ENCODE data around the gene GREB1. TPM values are rescaled to one million over a fixed set of nuclear protein-coding genes. Genes with fewer than 3 reads are reported as not detected.

GREB1 gene
- total and polyA plus RNA-seq, 4 donors, result 12.8 to 36.6 (median 19.3) TPM

GRCh38 chr2:11498543-11499034, 35.3 kb upstream of the GREB1 start:
- H3K9me3 ChIP-seq (ENCODE audit: control insufficient read depth, insufficient read depth, low read length), result peaks cover 3% of the 10 kb centered on the region
- H3K4me3 ChIP-seq (ENCODE audit: low read depth, low read length), result no peak overlapping the region
- peaks cover 18% of the 10 kb centered on the region for H3K4me1 ChIP-seq (ENCODE audit: control insufficient read depth, insufficient read depth, low read length)
- H3K27me3 ChIP-seq (ENCODE audit: control insufficient read depth, insufficient read depth, low read length), result no peaks in the 10 kb centered on the region
- DNase-seq (ENCODE audit: low read depth in 4 of 6, low spot score in 6 of 6), result peak in 2 of 6 donors; percentile 35 to 65
- H3K36me3 ChIP-seq (ENCODE audit: control insufficient read depth, insufficient read depth, low read length), result no peaks in the 10 kb centered on the region
- WGBS (ENCODE audit: insufficient coverage), result 23% methylated on average over 9 of the region's 9 CpGs
- H3K27ac ChIP-seq (ENCODE audit: low read depth, low read length), result peak overlapping the region; percentile 87

GRCh38 chr2:11499081-11499743, 34.6 kb upstream of the GREB1 start:
- DNase-seq (ENCODE audit: low read depth in 4 of 6, low spot score in 6 of 6), result peak in 2 of 6 donors; percentile 55 to 61
- Histone ChIP-seq H3K36me3 (ENCODE audit: control insufficient read depth, insufficient read depth, low read length) (no peaks in the 10 kb centered on the region), H3K9me3 (ENCODE audit: control insufficient read depth, insufficient read depth, low read length) (peaks cover 3% of the 10 kb centered on the region), H3K4me3 (ENCODE audit: low read depth, low read length) (peak overlapping the region; percentile 4), H3K27me3 (ENCODE audit: control insufficient read depth, insufficient read depth, low read length) (no peaks in the 10 kb centered on the region), H3K4me1 (ENCODE audit: control insufficient read depth, insufficient read depth, low read length) (peaks cover 18% of the 10 kb centered on the region), H3K27ac (ENCODE audit: low read depth, low read length) (peak overlapping the region; percentile 87)
- WGBS (ENCODE audit: insufficient coverage), result 15% methylated on average over 4 of the region's 4 CpGs

GRCh38 chr2:11500702-11501303, 33.0 kb upstream of the GREB1 start:
- Histone ChIP-seq H3K4me3 (ENCODE audit: low read depth, low read length) (no peak overlapping the region), H3K27ac (ENCODE audit: low read depth, low read length) (no peak overlapping the region), H3K36me3 (ENCODE audit: control insufficient read depth, insufficient read depth, low read length) (no peaks in the 10 kb centered on the region), H3K27me3 (ENCODE audit: control insufficient read depth, insufficient read depth, low read length) (no peaks in the 10 kb centered on the region), H3K4me1 (ENCODE audit: control insufficient read depth, insufficient read depth, low read length) (peaks cover 14% of the 10 kb centered on the region), H3K9me3 (ENCODE audit: control insufficient read depth, insufficient read depth, low read length) (peaks cover 3% of the 10 kb centered on the region)
- DNase-seq (ENCODE audit: low read depth in 4 of 6, low spot score in 6 of 6), result no peak
- 85% methylated on average over 4 of the region's 5 CpGs for WGBS (ENCODE audit: insufficient coverage)

DNA sequence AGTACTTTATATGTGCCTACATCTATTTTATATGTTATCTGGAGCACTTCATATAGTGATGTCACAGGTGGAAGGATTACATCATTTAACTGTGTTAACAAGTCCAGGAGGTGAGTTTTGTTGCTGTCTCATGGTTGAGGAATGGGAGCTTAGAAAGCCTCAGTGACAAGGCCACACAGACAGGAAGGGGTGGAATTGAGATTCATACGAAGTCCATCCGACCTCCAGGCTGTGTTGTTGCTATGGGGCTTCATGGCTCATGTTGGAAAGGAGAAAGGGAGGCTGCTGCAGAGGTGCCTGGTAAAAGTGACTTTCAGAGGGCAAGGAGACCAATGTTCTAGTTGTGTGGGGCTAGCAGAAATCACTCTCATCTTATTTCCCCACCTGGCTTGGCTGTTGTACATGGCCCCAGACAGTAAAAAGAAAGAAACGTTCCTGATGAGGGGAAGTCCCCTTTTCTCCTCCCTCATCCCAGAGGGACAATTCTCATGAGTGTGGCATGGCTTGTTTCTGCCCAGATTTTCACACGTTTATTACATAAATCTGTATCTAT, 31.0 kb upstream of the GREB1 start:
- Histone ChIP-seq H3K4me1 (ENCODE audit: control insufficient read depth, insufficient read depth, low read length) (peaks cover 14% of the 10 kb centered on the region), H3K36me3 (ENCODE audit: control insufficient read depth, insufficient read depth, low read length) (no peaks in the 10 kb centered on the region), H3K27me3 (ENCODE audit: control insufficient read depth, insufficient read depth, low read length) (no peaks in the 10 kb centered on the region), H3K4me3 (ENCODE audit: low read depth, low read length) (no peak overlapping the region), H3K27ac (ENCODE audit: low read depth, low read length) (no peak overlapping the region), H3K9me3 (ENCODE audit: control insufficient read depth, insufficient read depth, low read length) (peaks cover 3% of the 10 kb centered on the region)
- WGBS (ENCODE audit: insufficient coverage), result 86% methylated on average over 2 of the region's 4 CpGs
- no peak for DNase-seq (ENCODE audit: low read depth in 4 of 6, low spot score in 6 of 6)

DNA sequence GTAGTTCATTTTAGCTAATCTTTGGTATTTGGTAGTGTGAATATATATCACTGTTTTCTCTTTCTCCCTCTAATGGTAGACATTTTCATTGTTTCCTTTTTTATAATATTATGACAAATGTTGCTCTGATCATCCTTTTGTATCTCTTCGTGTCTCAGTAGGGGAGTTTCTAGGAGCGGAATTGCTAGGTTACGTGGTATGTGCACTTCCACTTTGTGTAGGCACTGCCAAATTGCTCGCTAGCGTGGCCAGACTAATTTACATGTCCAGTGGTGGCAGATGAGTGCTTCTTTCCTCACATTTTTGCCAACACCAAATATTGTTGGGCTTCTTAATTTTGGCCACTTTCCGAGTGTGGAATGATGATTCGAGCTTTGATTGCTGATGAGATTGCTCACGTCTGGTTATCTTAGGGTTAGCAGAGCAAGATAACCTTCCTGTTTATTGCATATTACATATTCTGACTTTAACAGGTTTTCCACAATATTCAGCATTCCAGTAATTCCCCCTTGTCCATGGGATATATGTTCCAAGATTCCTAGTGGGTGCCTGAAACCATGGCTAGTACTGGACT, 30.4 kb upstream of the GREB1 start:
- H3K9me3 ChIP-seq (ENCODE audit: control insufficient read depth, insufficient read depth, low read length), result peaks cover 3% of the 10 kb centered on the region
- WGBS (ENCODE audit: insufficient coverage), result no CpG with 5 or more reads among the region's 8 CpGs

GRCh38 chr2:11505652-11506610, 27.9 kb upstream of the GREB1 start:
- 90% methylated on average over 7 of the region's 11 CpGs for WGBS (ENCODE audit: insufficient coverage)
- peaks cover 3% of the 10 kb centered on the region for H3K9me3 ChIP-seq (ENCODE audit: control insufficient read depth, insufficient read depth, low read length)
- H3K4me1 ChIP-seq (ENCODE audit: control insufficient read depth, insufficient read depth, low read length), result peaks cover 9% of the 10 kb centered on the region
- H3K27me3 ChIP-seq (ENCODE audit: control insufficient read depth, insufficient read depth, low read length), result no peaks in the 10 kb centered on the region
- no peaks in the 10 kb centered on the region for H3K36me3 ChIP-seq (ENCODE audit: control insufficient read depth, insufficient read depth, low read length)
- H3K4me3 ChIP-seq (ENCODE audit: low read depth, low read length), result no peak overlapping the region
- DNase-seq (ENCODE audit: low read depth in 4 of 6, low spot score in 6 of 6), result no peak
- H3K27ac ChIP-seq (ENCODE audit: low read depth, low read length), result no peak overlapping the region

More for the DNA sequence above, 30.4 kb upstream of the GREB1 start:
- H3K27me3 ChIP-seq (ENCODE audit: control insufficient read depth, insufficient read depth, low read length), result no peaks in the 10 kb centered on the region
- H3K4me1 ChIP-seq (ENCODE audit: control insufficient read depth, insufficient read depth, low read length), result peaks cover 17% of the 10 kb centered on the region
- H3K36me3 ChIP-seq (ENCODE audit: control insufficient read depth, insufficient read depth, low read length), result no peaks in the 10 kb centered on the region
- no peak overlapping the region for H3K4me3 ChIP-seq (ENCODE audit: low read depth, low read length)
- H3K27ac ChIP-seq (ENCODE audit: low read depth, low read length), result no peak overlapping the region
- no peak for DNase-seq (ENCODE audit: low read depth in 4 of 6, low spot score in 6 of 6)

DNA sequence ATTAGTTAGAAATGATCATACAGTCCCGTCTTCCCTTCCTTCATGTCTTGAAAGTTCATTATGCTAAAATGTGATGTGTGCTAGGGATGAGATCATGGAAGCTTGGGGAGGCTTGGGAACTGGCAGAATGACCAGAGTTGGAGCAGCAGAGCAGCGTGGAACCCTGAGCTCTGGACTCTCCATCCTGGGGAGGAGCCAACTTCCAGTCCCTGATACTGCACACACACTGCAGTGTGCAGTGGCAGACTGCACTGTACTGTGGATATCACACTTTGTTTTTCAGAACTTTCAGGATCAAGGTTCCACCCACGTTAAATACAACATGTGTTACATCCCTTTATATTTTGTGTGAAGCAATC, 27.3 kb upstream of the GREB1 start:
- H3K4me3 ChIP-seq (ENCODE audit: low read depth, low read length), result no peak overlapping the region
- 63% methylated on average over 1 of the region's 3 CpGs for WGBS (ENCODE audit: insufficient coverage)
- H3K27ac ChIP-seq (ENCODE audit: low read depth, low read length), result no peak overlapping the region
- no peak for DNase-seq (ENCODE audit: low read depth in 4 of 6, low spot score in 6 of 6)
- H3K4me1 ChIP-seq (ENCODE audit: control insufficient read depth, insufficient read depth, low read length), result peaks cover 9% of the 10 kb centered on the region
- no peaks in the 10 kb centered on the region for H3K27me3 ChIP-seq (ENCODE audit: control insufficient read depth, insufficient read depth, low read length)
- H3K9me3 ChIP-seq (ENCODE audit: control insufficient read depth, insufficient read depth, low read length), result peaks cover 3% of the 10 kb centered on the region
- H3K36me3 ChIP-seq (ENCODE audit: control insufficient read depth, insufficient read depth, low read length), result no peaks in the 10 kb centered on the region

- peak overlapping the region; percentile 40 for H3K27ac ChIP-seq (ENCODE audit: low read depth, low read length)
- no peak for DNase-seq (ENCODE audit: low read depth in 4 of 6, low spot score in 6 of 6)
- WGBS (ENCODE audit: insufficient coverage), result 43% methylated on average over 1 of the region's 2 CpGs
These were observed 26.3 kb upstream of the GREB1 start for GRCh38 chr2:11507517-11507916.

GRCh38 chr2:11508279-11508678, 25.6 kb upstream of the GREB1 start:
- Histone ChIP-seq H3K27me3 (ENCODE audit: control insufficient read depth, insufficient read depth, low read length) (no peaks in the 10 kb centered on the region), H3K36me3 (ENCODE audit: control insufficient read depth, insufficient read depth, low read length) (no peaks in the 10 kb centered on the region), H3K4me3 (ENCODE audit: low read depth, low read length) (no peak overlapping the region), H3K27ac (ENCODE audit: low read depth, low read length) (peak overlapping the region; percentile 40), H3K4me1 (ENCODE audit: control insufficient read depth, insufficient read depth, low read length) (peaks cover 9% of the 10 kb centered on the region), H3K9me3 (ENCODE audit: control insufficient read depth, insufficient read depth, low read length) (peaks cover 3% of the 10 kb centered on the region)
- 28% methylated on average over 6 of the region's 8 CpGs for WGBS (ENCODE audit: insufficient coverage)
- peak in 1 of 6 donors; percentile 60 for DNase-seq (ENCODE audit: low read depth in 4 of 6, low spot score in 6 of 6)

More at GRCh38 chr2:11507517-11507916, 26.3 kb upstream of the GREB1 start:
- Histone ChIP-seq H3K27me3 (ENCODE audit: control insufficient read depth, insufficient read depth, low read length) (no peaks in the 10 kb centered on the region), H3K4me3 (ENCODE audit: low read depth, low read length) (no peak overlapping the region), H3K4me1 (ENCODE audit: control insufficient read depth, insufficient read depth, low read length) (peaks cover 9% of the 10 kb centered on the region), H3K36me3 (ENCODE audit: control insufficient read depth, insufficient read depth, low read length) (no peaks in the 10 kb centered on the region), H3K9me3 (ENCODE audit: control insufficient read depth, insufficient read depth, low read length) (peaks cover 3% of the 10 kb centered on the region)

Data from spinal cord (tissue), 10 donors.